HEK293T (cell line): ENCODE data around the gene FKBP11.

ENCODE experiments used
- CTCF ChIA-PET: fragments of 350-600 bp; formaldehyde crosslinking; extraction: SDS; loops from one replicate; lab custom pipeline; 2021; ENCODE audit warnings: antibody characterized with exemption, inconsistent platforms; lab: Yijun Ruan, JAX
- POLR2A ChIA-PET: fragments of 350-600 bp; formaldehyde crosslinking; extraction: SDS; loops from one replicate; lab custom pipeline; 2020; ENCODE audit warnings: antibody characterized with exemption, inconsistent platforms; lab: Yijun Ruan, JAX
- DNase-seq: peaks from one replicate; pipeline ENCODE4 v3.0.0; 2012; ENCODE audit warnings: mixed read lengths; ENCODE audit errors: extremely low spot score
- ARNT ChIP-seq: fragments of 450-650 bp; IDR thresholded peaks from 2 replicates; pipeline ENCODE4 v1.6.1; 2017; ENCODE audit warnings: mild to moderate bottlenecking
- BHLHE40 ChIP-seq: fragments of 450-650 bp; IDR thresholded peaks from 2 replicates; pipeline ENCODE4 v1.6.1; 2016; ENCODE audit warnings: mild to moderate bottlenecking, moderate library complexity, borderline replicate concordance
- CTBP1 ChIP-seq: fragments of 450-650 bp; IDR thresholded peaks from 2 replicates; pipeline ENCODE4 v1.6.1; 2016; ENCODE audit warnings: borderline replicate concordance
- ELF4 ChIP-seq: fragments of 450-650 bp; IDR thresholded peaks from 2 replicates; pipeline ENCODE4 v1.6.1; 2017; ENCODE audit warnings: antibody characterized with exemption
- FOXA1 ChIP-seq: fragments of 450-650 bp; IDR thresholded peaks from 2 replicates; pipeline ENCODE4 v1.6.1; 2016; ENCODE audit warnings: mild to moderate bottlenecking
- FOXK2 ChIP-seq: fragments of 450-650 bp; IDR thresholded peaks from 2 replicates; pipeline ENCODE4 v1.6.1; 2016; ENCODE audit warnings: mild to moderate bottlenecking
- FOXM1 ChIP-seq: fragments of 450-650 bp; IDR thresholded peaks from 2 replicates; pipeline ENCODE4 v1.6.1; 2017; ENCODE audit warnings: mild to moderate bottlenecking, borderline replicate concordance
- HDGF ChIP-seq: fragments of 450-650 bp; IDR thresholded peaks from 2 replicates; pipeline ENCODE4 v1.6.1; 2017; ENCODE audit warnings: antibody characterized with exemption, borderline replicate concordance
- L3MBTL2 ChIP-seq: fragments of 450-650 bp; conservative IDR thresholded peaks from 2 replicates; pipeline ENCODE4 v1.6.1; 2016; ENCODE audit warnings: mild to moderate bottlenecking
- LEF1 ChIP-seq: fragments of 450-650 bp; IDR thresholded peaks from 2 replicates; pipeline ENCODE4 v1.6.1; 2017; ENCODE audit warnings: mild to moderate bottlenecking, borderline replicate concordance
- NFRKB ChIP-seq: fragments of 450-650 bp; IDR thresholded peaks from 2 replicates; pipeline ENCODE4 v1.6.1; 2016; ENCODE audit warnings: mild to moderate bottlenecking, moderate library complexity
- SP1 ChIP-seq: fragments of 450-650 bp; IDR thresholded peaks from 2 replicates; pipeline ENCODE4 v1.6.1; 2017
- SUZ12 ChIP-seq: fragments of 450-650 bp; IDR thresholded peaks from 2 replicates; pipeline ENCODE4 v1.6.1; 2016; ENCODE audit warnings: mild to moderate bottlenecking
- TARDBP ChIP-seq: fragments of 450-650 bp; IDR thresholded peaks from 2 replicates; pipeline ENCODE4 v1.6.1; 2016
- ZNF384 ChIP-seq: fragments of 450-650 bp; IDR thresholded peaks from 2 replicates; pipeline ENCODE4 v1.6.1; 2016
- TF ChIP-seq, protein P1 (sequence below): fragments of 450-650 bp; IDR thresholded peaks from 2 replicates; pipeline ENCODE4 v1.6.1; 2016

The FKBP11 gene

DNA sequence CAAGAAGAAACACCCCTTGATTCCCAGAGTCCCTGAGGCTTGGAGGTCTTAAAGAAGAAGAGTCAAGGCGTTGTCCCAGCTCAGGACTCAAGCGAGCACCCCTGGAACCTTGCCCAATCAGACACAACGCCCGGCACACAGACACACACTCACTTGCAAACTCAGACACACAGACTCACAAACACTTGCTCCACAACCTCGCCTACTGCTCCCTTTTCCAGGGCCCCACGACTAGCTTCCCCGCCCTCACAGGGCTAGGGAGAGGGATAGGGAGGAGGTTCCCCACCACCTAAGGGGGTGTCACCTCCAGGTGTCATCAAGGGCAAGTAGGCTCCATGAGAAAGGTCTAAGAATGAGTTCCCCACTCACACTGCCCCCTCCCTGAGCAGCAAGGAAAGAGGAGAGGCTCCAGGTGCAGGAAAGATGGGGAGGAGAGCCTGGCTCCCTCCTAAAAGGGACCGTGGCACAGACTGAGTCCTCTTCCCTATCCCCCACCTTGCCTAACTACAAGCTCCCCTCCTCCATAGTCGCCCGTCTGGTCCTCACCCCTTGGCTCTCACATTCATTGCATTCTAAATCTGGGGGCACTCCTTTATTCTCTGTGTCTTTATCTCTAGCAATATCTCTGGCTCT lies 45.5 kb upstream of the FKBP11 start:
- DNase-seq: no peak
- POLR2A ChIA-PET: interaction anchor here (0.7 to 2.1 kb wide), 4 partner anchors 13 to 36 kb away, joined by 3 to 17 read pairs (median 3); partner anchors contain the start of gene ARF3
- TF ChIP-seq SP1: no peak
- no peak for TF ChIP-seq BHLHE40
- no peak for TF ChIP-seq FOXM1
- TF ChIP-seq ELF4: no peak
- no peak for TF ChIP-seq ARNT
- TF ChIP-seq, protein P1, sequence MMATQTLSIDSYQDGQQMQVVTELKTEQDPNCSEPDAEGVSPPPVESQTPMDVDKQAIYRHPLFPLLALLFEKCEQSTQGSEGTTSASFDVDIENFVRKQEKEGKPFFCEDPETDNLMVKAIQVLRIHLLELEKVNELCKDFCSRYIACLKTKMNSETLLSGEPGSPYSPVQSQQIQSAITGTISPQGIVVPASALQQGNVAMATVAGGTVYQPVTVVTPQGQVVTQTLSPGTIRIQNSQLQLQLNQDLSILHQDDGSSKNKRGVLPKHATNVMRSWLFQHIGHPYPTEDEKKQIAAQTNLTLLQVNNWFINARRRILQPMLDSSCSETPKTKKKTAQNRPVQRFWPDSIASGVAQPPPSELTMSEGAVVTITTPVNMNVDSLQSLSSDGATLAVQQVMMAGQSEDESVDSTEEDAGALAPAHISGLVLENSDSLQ: no peak
- no peak for TF ChIP-seq ZNF384
- no peak for TF ChIP-seq LEF1
- TF ChIP-seq TARDBP: no peak
- no peak for TF ChIP-seq HDGF
- CTCF ChIA-PET: interaction anchor here (5.7 kb wide), 1 partner anchor 17 kb away, joined by 26 read pairs; no protein-coding TSS in a partner anchor

DNA sequence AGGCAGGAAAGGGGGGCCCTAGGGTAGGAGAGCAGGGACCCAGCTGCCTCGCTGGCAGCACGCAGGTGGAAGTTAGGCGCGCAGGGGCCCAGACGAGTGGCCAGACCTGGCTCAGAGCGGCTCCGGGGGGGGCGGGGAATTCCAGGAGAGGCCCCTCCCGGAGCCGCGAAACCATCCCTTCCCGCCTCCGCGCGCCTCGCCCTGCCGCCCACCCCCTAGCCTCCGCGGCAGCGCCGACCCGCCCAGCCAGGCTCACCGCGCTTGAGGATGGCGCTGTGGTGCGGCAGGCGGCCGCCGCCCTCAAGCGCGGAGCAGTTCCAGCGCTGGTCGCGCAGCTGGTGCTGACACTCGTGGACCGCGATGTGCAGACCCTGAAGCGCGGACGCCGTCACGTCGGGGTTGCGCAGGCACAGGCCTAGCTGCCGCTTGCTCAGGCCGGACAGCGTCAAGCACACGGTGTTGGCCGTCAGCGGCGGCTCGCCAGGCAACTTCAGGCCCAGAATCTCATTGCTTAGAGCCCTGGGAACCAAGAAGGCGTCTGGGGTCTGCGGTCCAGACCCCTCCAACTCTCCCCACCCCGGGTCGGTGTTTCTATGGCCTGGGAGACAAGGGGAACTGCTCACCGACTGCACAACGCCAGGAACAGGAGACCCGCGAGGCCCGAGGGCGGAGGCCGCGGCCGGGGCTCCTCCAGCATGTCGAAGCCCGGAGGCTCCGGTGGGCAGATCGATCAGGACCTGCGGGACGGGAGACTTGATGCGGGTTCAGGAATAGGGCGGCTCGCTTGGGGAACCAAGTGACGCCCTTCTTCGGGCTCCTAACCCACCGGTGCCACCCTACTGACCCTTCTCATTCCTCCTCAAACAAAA lies 44.8 kb upstream of the FKBP11 start:
- DNase-seq: no peak
- POLR2A ChIA-PET: interaction anchor here (2.0 kb wide), 1 partner anchor 12 kb away, joined by 9 read pairs; the partner anchor contains the start of gene ARF3
- TF ChIP-seq LEF1: no peak
- no peak for TF ChIP-seq HDGF
- CTCF ChIA-PET: interaction anchor here (2.2 to 5.7 kb wide), 2 partner anchors 8 to 18 kb away, joined by 7 to 26 read pairs; partner anchors contain the start of gene WNT1

DNA sequence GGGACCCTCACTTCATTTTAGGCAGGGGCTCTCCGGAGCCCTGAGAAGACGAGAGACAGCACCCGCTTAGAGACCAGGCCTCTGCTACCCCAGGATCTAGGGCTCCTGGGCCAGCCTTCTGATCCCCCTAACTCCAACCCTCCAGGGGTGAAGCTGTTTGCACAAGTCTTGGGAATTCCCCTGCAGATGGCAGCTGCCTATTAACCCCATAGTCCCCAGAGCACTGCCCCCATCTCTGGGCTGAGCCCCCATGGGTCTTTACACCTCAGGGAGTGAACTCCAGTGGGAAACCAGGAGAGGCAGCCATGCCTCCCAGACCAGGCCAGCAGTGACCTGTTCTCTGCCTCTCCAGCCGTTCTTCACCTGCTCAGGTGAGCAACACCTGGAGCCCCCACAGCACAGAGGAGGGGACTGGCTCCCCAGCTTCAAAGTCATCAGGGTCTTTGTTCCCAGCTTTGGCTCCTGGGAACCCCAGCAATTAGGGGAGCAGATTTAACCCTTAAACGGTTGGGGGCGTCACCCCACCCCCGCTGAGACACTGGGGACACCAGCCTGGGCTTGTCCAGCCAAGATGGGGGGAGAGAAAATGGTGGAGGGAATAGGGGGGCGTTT lies 44.0 kb upstream of the FKBP11 start:
- POLR2A ChIA-PET: interaction anchor here (2.0 kb wide), 1 partner anchor 12 kb away, joined by 9 read pairs; the partner anchor contains the start of gene ARF3
- CTCF ChIA-PET: interaction anchor here (2.2 to 5.7 kb wide), 3 partner anchors 8 to 33 kb away, joined by 7 to 26 read pairs (median 10); partner anchors contain the start of gene WNT1
- no peak for TF ChIP-seq FOXM1
- TF ChIP-seq ELF4: no peak
- TF ChIP-seq FOXK2: no peak
- TF ChIP-seq ARNT: no peak
- TF ChIP-seq SUZ12: no peak
- no peak for TF ChIP-seq ZNF384
- no peak for TF ChIP-seq BHLHE40
- TF ChIP-seq TARDBP: no peak
- no peak for TF ChIP-seq FOXA1
- TF ChIP-seq CTBP1: no peak
- TF ChIP-seq SP1: no peak
- TF ChIP-seq NFRKB: no peak
- TF ChIP-seq HDGF: no peak
- TF ChIP-seq LEF1: no peak
- TF ChIP-seq L3MBTL2: no peak
- TF ChIP-seq, protein P1: no peak
- DNase-seq: no peak

DNA sequence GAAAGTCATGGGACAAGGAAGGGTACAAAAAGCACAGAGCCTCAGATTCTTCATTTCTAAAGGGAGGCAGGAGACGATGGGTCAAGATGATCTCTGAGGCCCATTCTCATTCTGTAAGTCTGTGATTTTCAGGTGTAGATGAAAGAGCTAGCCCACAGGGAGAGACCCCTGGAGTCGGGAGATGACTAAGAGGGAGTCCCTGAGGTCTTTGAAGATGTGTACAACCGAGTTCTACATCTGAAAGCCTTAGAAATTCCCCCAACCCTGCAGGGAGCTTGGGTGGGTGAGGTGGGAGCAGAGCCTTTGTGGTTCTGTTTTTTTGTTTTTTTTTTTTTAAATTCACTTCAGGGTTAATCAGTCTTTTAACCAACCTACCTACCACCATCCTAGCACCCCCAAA lies 43.2 kb upstream of the FKBP11 start:
- ChIA-PET CTCF (interaction anchor here (2.2 to 5.7 kb wide), 3 partner anchors 9 to 32 kb away, joined by 7 to 26 read pairs (median 10); partner anchors contain the start of gene WNT1), POLR2A (interaction anchor here (2.0 kb wide), 1 partner anchor 11 kb away, joined by 9 read pairs; the partner anchor contains the start of gene ARF3)
- no peak for DNase-seq
- TF ChIP-seq, protein P1: no peak
- no peak for TF ChIP-seq NFRKB
- TF ChIP-seq CTBP1: no peak
- no peak for TF ChIP-seq BHLHE40
- TF ChIP-seq ZNF384: no peak
- TF ChIP-seq TARDBP: no peak
- TF ChIP-seq ELF4: no peak
- TF ChIP-seq FOXM1: no peak
- no peak for TF ChIP-seq ARNT
- TF ChIP-seq SUZ12: no peak
- no peak for TF ChIP-seq LEF1
- TF ChIP-seq FOXK2: no peak
- TF ChIP-seq L3MBTL2: no peak
- TF ChIP-seq SP1: no peak
- TF ChIP-seq FOXA1: no peak

DNA sequence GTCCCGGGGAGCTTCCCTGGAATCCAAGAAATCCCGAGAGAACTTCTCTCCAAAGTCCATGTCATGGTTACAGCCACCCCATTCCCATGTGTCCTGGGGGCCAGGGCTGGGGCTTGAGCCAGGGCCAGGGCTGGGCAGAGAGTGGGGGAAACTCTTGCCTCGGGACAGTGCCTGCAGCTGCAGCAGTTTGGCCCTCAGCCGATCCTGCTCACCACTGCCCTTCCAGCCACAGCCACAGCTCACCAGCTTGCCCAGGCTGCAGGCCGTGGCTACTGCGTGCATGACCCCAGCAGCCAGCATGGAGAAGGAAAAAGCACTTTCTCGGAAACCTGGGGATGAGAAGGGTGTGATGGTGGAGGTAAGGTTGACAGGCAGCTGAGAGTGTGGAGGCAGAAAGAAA lies 42.7 kb upstream of the FKBP11 start:
- POLR2A ChIA-PET: interaction anchor here (2.0 kb wide), 1 partner anchor 10 kb away, joined by 9 read pairs; the partner anchor contains the start of gene ARF3
- no peak for DNase-seq
- TF ChIP-seq ELF4 (no peak), SUZ12 (no peak)
- CTCF ChIA-PET: interaction anchor here (2.2 to 5.7 kb wide), 3 partner anchors 10 to 32 kb away, joined by 7 to 26 read pairs (median 10); partner anchors contain the start of gene WNT1
